Measurements from ENCODE around the gene SC5D.
A peak's percentile ranks its signal among the peaks of the same experiment; 100 is the strongest.

SC5D gene
- total RNA-seq: 29.6 reads per million, percentile 56 among the genes with 10 or more reads in this experiment

- DNase-seq: peak; percentile 96
These were observed at the start of gene SC5D for GRCh38 chr11:121292495-121293287. Gene SC5D, plus strand, starts transcription at chr11:121292771. Its CDS starts 10,605 bp downstream, at chr11:121303376.

GRCh38 chr11:121244884-121245283 lies 47.7 kb upstream of the SC5D start:
- no peak for DNase-seq

DNA sequence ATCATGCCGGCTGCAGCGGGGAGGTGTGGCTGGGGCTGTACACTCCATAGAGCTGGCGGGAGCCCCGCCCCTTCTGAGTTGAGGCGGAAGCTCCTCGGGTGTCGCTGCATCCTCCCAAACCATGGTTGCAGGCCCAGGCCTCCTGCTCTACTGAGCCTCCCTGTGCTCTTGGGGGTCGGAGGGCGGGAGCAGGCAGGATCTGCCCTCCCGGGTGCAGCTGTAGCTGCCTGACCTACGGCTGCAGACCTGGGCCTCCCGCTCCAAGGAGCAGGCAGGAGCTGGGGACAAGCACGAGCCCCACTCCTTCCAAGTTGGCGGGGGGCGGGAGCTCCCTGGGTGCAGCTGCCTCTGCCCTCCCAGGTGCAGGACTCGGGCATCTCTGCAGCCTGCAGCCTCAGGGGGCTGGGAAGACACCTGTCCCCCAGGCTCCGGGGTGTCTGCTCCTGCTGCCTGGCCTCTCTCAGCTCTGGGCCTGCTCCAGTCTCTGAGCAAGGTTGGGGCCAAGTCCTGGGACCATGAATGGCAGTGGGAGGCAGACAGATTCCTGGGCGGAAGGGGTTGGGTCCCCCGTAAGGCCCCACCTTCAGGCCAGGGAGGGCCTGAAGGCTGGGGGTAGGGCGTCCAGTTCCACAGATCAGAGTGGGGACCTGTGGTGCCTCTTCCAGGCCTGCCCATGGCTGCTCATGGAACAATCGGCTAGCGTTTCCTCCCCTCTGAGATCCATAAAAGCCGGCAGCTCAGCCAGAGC lies 46.4 kb upstream of the SC5D start:
- DNase-seq: no peak

DNA sequence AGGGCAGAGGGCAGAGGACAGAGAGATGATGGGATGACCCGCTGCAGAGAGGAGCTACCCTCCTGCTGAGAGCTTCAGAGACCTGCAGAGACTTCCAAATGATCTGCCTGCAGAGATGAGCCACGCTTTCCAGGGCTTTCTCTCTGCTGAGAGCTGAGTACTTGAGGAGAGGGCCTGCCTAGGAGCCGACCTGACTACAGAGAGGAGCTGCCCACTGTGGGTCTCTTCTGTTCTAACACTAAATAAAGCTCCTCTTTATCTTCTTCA lies 45.9 kb upstream of the SC5D start:
- DNase-seq: no peak

DNA sequence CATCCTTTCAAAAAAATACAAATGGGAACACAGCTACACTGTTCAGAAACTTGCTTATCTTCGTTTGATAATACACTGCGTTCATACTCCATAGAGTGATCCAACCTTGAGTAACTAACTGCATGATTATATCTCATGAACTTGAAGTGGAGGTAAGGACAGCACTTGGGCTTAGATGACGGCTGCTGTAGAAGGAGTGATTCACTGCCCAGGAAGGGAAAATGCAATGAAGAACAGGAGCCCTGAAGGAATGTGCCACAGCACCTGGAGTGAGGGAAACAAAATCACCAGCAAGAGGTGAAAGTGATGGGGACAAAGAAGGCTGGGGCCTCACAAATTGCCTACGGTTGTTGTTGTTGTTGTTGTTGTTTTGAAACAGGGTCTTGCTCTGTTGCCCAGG lies 44.1 kb upstream of the SC5D start:
- DNase-seq: no peak

GRCh38 chr11:121249039-121249663 lies 43.4 kb upstream of the SC5D start:
- DNase-seq: no peak

- DNase-seq: no peak
These were observed 41.7 kb upstream of the SC5D start for GRCh38 chr11:121250843-121251242.

- DNase-seq: no peak
These were observed 38.6 kb upstream of the SC5D start for GRCh38 chr11:121253951-121254350.

- no peak for DNase-seq
These were observed 37.8 kb upstream of the SC5D start for GRCh38 chr11:121254756-121255155.

DNA sequence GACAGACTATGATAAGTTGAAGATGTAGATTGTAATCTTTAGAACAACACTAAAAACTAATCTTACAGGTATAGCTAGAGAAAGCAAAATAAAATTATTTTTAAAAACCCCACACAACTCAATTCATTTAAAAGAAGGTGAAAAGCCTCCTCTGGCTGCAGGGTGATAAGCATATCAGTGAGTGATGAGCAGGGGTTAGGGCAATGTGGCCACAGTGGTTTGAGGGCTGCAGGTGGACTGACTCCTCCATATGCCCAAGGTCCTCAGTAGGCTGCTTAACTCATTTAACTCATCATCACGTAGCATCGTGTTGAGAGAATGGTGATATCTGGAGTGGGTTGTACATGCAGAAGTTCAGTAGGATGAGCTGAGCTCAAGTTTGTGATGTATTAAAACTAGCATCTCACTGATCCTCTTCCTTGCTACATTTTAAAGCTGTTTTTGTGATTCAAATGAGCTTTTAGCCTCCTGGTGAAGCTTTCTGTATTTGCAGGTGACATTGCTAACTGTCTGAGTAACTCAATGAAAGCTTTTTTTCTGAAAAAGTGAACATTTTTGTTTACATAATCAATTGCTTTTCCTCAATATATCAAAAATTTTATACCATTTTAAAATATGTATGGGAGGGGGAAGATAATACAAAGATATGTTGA lies 37.0 kb upstream of the SC5D start:
- DNase-seq: no peak

DNA sequence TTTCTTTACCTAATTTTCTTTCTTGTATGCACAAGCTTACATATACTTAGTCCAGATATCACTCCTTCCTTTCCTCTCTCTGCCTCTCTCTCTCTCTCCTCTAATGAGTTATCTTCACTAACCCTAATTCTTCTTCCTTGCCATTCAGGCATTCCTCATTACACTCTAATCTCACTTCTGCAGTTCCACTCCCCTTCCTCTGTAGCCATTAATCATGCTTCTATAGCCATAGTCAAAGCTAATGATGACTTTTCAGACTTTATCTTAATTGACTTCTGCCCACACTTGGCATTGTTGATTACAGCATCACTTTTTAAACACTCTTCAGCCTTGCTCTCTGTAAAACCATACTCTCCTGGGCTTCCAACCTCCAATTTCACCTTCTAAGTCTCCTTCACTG lies 35.3 kb upstream of the SC5D start:
- DNase-seq: no peak

GRCh38 chr11:121257976-121258375 lies 34.6 kb upstream of the SC5D start:
- no peak for DNase-seq

DNA sequence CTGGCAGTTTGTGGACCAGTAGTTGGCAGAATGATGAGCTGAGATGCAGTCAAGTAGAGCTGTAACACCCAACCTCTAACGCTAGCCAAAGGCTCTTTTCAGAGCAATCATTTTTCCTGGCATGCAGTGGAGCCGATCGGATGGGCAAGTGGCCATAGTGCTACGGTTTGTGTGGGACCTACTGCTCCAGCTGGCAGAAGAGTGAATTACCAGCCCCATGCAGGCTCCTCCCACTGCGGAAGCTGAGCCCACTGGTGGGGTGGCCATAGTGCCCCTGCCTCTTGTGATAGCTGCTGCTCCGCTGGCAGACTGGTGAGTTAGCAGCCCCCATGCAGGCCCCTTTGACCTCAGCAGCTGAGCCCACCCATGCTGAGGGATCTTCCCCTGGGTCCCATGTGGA lies 27.0 kb upstream of the SC5D start:
- no peak for DNase-seq

- no peak for DNase-seq
These were observed 24.0 kb upstream of the SC5D start for GRCh38 chr11:121268581-121268980.

DNA sequence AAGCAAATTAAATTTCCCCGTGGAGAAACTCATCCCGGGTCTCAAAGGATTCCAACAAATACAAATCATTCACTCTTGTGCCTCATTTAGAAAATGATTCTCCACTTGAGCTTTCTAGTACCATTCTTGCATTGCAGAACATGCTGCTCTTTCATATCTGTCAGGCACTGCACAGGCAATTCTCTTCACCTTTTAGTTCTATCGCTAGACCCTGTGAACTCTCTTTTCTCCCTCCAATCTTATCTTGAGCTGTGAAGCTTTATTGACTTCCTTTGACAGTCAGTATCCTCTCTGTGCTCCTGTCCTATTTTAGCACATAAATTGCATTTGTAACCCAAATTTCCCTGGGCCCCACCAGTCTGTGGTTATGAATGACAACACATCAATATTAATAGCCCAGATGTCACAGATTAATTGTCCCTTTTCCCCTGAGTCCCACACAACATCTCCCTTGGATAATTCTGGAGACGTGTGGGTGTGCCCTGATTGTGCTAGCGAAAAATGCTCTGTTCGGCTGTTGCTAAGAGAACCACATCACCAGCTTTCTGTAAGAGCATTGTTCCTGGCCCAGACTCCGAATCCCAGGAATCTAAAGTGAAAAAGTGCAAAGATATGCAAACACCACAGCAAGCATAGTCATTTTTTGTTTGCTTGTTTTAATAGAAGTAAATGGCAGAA lies 22.4 kb upstream of the SC5D start:
- DNase-seq: no peak

DNA sequence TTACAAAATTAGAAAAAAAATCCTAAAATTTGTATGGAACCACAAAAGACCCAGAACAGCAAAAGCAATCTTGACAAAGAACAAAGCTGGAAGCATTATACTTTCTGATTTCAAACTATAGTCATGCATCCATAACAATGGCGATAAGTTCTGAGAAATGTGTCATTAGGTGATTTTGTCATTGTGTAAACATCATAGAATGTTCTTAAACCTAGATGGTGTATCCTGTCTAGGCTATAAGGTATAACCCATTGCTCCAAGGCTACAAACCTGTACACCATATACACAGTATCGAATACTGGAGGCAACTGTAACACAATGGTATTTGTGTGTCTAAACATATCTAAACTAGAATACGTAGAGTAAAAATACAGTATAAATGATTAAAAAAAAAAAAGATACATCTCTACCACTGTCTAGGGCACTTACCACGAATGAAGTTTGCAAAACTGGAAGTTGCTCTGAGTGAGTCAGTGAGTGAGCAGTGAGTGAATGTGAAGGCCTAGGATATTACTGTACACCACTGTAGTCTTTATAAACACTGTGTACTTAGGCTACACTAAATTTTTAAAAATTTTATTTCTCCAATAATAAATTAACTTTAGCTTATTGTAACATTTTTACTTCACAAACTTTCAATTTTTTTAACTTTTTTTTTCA lies 18.1 kb upstream of the SC5D start:
- no peak for DNase-seq

DNA sequence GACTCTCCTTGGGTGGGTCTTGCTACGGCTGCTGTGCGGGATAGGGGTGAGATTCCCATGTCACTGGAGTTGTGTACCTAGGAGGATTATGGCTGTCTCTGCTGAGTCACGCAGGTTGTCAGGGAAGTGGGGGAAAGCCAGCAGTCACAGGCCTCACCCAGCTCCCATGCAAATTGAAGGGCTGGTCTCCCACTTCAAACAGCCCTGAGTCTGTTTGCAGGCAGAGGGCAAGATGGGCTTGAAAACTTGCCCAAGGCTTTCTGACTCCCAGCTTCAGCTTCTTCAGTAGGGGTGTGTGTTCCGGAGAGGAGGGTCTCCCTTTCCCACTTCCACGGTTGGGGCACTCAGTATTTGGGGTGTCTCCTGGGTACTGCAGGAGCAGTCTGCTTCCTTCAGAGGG lies 10.9 kb upstream of the SC5D start:
- no peak for DNase-seq

DNA sequence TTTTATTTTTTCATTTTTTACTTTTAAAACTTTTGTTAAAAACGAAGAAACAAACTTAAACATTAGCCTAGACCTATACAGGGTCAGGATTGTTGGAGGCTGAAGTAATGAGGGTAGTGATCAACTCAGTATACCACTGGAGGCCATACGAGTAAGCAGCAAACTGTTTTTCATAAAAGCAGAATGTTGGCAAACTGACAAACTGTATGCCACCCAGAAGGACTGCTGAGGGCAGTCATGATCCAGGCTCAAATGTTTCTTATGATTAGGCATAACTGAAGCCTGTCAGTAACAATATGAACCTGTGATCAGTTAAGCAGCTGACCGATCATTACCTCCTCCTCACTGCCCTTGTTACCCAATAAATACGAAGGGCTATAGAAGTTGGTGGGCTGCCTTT lies 10.2 kb upstream of the SC5D start:
- no peak for DNase-seq

DNA sequence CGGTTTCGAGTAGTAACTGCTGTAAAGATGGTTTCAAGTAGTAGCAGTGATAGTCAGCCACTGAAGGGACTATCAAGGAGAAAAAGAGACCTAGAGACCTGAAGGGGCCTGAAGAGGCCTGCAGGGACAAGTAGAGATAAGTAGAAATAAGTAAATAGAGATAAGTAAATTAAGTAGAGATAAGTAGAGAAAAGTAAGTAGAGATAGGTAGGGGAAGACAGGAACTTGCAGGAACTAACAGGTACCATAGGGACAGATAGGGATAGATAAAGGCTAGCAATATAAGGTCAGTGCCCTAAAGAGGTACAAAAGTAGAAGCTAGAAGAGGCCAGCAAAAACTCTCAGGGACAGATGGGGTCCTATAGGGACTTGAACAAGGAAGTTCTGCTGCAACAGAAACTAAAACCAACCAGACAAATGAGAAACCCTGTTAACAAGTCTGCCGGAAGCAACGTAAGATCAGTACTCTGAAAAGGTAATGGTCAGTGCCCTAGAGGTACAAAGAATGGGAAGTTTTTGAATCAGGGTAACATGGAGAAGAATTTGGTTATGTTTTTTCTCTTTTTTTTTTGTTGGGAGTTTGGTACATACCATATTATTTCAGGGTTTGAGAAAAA lies 9.6 kb upstream of the SC5D start:
- DNase-seq: no peak

GRCh38 chr11:121291319-121291718 lies 1.3 kb upstream of the SC5D start:
- DNase-seq: no peak

GRCh38 chr11:121291896-121292494 lies 576 bp upstream of the SC5D start:
- DNase-seq: no peak

- DNase-seq: no peak
These were observed 670 bp downstream of the SC5D start for GRCh38 chr11:121293288-121293594.
